Mammary epithelial cell (primary cell): ENCODE data around the gene ZHX3.

Experiments used
- EZH2 ChIP-seq: IDR thresholded peaks from 2 replicates; pipeline ENCODE4 v1.6.1; 2012; ENCODE audit warnings: low read length, inconsistent platforms, borderline replicate concordance
- TF ChIP-seq, protein P1 (sequence below), 2 donors: IDR thresholded peaks in 1 of 2; conservative IDR thresholded peaks in 1 of 2; 2 replicates each; pipeline ENCODE4 v1.5.1; 2011 to 2012; ENCODE audit warnings: inconsistent platforms in 2 of 2, low read length in 2 of 2, mild to moderate bottlenecking in 2 of 2, control low read depth in 1 of 2, low read depth in 1 of 2; ENCODE audit not compliant: insufficient read depth in 1 of 2; ENCODE audit errors: extremely low read depth in 1 of 2

DNA sequence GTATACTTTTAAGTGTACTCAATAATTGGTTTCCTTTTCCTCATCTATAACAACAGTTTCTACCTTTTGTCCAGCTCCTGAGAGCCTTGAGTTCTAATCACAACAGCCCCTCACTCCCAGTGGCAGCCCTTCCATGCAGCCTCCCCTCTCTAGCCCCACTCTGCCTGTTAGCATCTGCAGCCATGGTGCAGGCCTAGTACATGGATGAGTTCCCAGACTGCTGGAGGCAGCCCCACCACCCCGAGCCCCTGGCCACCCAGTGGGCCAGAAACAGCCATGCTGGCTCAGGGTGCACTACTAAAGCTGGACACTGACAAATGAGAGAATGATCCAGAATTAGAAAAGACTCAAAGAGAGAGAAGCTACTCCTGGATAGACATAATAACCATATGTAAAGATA, 13.4 kb upstream of the ZHX3 start:
- TF ChIP-seq, protein P1, sequence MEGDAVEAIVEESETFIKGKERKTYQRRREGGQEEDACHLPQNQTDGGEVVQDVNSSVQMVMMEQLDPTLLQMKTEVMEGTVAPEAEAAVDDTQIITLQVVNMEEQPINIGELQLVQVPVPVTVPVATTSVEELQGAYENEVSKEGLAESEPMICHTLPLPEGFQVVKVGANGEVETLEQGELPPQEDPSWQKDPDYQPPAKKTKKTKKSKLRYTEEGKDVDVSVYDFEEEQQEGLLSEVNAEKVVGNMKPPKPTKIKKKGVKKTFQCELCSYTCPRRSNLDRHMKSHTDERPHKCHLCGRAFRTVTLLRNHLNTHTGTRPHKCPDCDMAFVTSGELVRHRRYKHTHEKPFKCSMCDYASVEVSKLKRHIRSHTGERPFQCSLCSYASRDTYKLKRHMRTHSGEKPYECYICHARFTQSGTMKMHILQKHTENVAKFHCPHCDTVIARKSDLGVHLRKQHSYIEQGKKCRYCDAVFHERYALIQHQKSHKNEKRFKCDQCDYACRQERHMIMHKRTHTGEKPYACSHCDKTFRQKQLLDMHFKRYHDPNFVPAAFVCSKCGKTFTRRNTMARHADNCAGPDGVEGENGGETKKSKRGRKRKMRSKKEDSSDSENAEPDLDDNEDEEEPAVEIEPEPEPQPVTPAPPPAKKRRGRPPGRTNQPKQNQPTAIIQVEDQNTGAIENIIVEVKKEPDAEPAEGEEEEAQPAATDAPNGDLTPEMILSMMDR (conservative IDR thresholded peaks at IDR 0.05 in 1 of 2, IDR thresholded peaks at IDR 0.05 in 1 of 2; ENCODE audit: extremely low read depth in 1 of 2, insufficient read depth in 1 of 2, low read depth in 1 of 2, low read length in 2 of 2): no peak
- no peak for TF ChIP-seq EZH2
